ENCODE results near the gene NTSR1.

The NTSR1 gene

GRCh38 chr20:62771396-62772102, 62.9 kb downstream of the NTSR1 start:
- DNase-seq (ENCODE audit: low read depth) = no peak

GRCh38 chr20:62772103-62772611, 63.5 kb downstream of the NTSR1 start:
- no peak for DNase-seq (ENCODE audit: low read depth)

- DNase-seq (ENCODE audit: low read depth) = no peak
Observed at GRCh38 chr20:62772619-62772989, 64.0 kb downstream of the NTSR1 start.

- no peak for DNase-seq (ENCODE audit: low read depth)
Observed at GRCh38 chr20:62772990-62773844, 64.6 kb downstream of the NTSR1 start.

- no peak for DNase-seq (ENCODE audit: low read depth)
Observed at GRCh38 chr20:62773845-62774714, 65.4 kb downstream of the NTSR1 start.

- DNase-seq (ENCODE audit: low read depth) = no peak
Observed at GRCh38 chr20:62774762-62775161, 66.1 kb downstream of the NTSR1 start.

- DNase-seq (ENCODE audit: low read depth) = no peak
Observed at GRCh38 chr20:62775206-62775605, 66.6 kb downstream of the NTSR1 start.

DNA sequence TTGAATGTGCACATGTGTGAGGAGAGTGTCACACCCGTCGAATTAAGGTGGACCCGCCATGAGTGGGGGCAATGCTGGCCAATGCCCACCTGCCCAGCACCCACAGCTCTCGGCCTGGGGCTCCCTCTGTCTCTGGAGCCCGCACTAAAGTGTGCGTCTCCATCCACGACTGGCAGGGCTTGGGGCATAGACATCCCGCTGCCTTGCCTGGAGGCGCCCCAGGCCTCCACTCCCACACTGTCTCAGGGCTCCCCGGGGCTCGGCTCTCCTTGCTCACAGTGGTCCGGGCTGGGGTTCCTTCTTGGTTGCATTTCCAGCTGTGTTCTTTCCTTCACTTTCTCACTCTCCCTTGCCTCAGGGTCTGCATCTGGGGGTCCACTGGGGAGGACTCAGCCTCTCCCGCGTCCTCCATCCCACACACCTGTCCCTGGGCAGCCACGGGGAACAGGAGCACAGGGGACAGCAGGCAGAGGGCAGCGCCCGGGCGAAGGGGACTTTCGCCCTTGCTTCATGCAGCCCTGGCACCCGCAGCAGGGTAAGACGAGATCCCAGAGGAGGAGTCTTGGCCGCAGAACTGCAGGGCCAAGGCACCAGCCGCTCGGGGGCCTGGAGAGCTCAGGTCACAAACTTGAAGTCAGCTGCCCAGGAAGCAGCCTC, 67.5 kb downstream of the NTSR1 start:
- DNase-seq (ENCODE audit: low read depth) = no peak

DNA sequence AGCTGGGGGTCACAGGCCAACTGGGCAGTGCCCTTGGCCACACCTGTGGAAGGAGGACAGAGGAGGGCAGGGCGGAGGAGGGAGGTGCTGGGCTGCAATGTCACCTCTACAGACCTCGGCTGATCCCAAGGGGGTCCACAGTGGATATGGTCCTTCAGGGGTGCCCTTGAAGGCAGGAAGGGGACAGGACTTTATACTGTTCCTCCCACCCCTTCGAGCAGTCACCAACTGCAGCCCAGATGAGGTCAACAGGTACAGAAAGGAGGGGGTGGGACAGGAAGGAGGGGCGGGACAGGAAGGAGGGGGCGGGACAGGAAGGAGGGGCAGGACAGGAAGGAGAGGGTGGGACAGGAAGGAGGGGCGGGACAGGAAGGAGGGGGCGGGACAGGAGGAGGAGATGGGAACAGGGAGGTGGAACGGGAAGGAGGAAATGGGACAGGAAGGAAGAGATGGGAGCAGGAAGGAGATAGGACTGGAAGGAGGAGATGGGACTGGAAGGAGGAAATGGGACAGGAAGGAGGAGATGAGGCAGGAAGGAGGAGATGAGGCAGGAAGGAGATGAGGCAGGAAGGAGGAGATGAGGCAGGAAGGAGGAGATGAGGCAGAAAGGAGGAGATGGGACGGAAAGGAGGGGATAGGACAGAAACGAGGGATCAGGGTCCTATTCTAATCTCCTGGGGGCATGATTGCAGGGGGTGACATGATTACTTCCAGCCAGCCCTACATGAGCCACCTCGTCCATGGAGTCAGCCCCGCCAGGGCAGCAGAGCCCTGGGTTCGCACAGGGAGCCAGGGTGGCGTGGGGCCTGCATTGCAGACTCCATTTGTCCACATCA, 68.3 kb downstream of the NTSR1 start:
- DNase-seq (ENCODE audit: low read depth) = no peak

- DNase-seq (ENCODE audit: low read depth) = no peak
Observed at GRCh38 chr20:62777528-62777830, 68.8 kb downstream of the NTSR1 start.

- DNase-seq (ENCODE audit: low read depth) = no peak
Observed at GRCh38 chr20:62778058-62778457, 69.4 kb downstream of the NTSR1 start.

DNA sequence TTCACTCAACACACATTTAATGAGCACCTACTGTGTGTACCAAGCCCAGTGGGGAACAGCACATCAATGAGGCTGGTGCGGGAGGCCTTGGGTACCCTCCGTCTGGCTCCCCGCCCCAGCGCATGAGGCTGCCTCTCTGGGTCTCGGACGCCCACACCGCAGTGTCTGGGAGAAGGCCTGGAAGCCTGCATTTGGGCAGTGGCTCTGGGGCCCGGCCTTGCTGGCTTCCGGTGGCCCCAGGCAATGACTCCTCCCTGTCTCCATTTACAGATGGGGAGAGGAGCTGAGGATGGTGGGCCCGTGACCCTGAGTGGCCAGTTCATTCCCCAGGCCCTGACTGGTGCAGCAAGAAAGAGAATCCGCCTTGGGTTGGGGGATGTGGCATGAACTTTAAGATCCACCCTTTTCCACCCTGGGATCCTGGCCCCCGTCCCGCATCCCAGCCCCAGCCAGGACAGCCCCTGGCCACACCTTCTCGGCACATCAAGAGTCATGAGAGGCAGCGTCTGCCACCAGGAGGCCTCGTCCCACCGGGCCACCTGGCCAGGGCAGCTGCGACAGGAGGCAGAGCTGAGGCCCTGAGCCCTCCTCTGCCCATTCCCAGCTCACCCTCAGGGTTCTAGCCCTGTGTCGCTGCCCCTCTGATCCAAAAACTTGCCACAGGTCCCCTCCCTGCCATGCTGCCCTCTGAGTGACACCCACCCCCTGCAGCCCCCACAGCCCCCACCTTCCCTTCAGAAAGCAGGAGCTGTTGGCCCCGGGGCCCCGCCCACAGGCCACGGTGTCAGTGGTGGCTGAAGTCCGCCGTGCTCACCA, 70.2 kb downstream of the NTSR1 start:
- DNase-seq (ENCODE audit: low read depth) = no peak

- no peak for DNase-seq (ENCODE audit: low read depth)
Observed at GRCh38 chr20:62779417-62779685, 70.7 kb downstream of the NTSR1 start.

GRCh38 chr20:62780204-62780603, 71.6 kb downstream of the NTSR1 start:
- no peak for DNase-seq (ENCODE audit: low read depth)

- no peak for DNase-seq (ENCODE audit: low read depth)
Observed at GRCh38 chr20:62780696-62781095, 72.1 kb downstream of the NTSR1 start.

- DNase-seq (ENCODE audit: low read depth) = no peak
Observed at GRCh38 chr20:62782149-62782892, 73.7 kb downstream of the NTSR1 start.

DNA sequence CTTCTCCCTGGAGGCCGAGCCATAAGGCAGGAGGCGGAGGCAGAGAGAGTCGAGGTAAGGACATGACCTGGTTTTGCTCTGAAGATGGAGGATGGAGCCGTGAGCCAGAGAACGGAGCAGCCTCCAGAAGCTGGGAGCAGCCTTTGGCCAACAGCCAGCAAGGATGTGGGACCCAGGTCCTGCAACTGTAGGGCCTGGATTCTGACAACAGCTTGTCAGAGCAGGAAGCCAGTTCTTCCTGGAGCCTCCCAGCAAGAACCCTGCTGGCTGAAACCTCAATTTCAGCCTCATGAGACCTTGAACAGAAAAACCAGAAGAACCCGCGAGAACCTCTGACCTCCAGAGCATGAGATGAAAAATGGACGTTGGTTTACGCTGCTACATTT, 74.2 kb downstream of the NTSR1 start:
- no peak for DNase-seq (ENCODE audit: low read depth)

- no peak for DNase-seq (ENCODE audit: low read depth)
Observed at GRCh38 chr20:62784497-62784896, 75.9 kb downstream of the NTSR1 start.

- no peak for DNase-seq (ENCODE audit: low read depth)
Observed at GRCh38 chr20:62785393-62785792, 76.8 kb downstream of the NTSR1 start.

GRCh38 chr20:62786157-62786556, 77.5 kb downstream of the NTSR1 start:
- DNase-seq (ENCODE audit: low read depth) = no peak
